Kidney epithelial cell (primary cell): Measurements from ENCODE around the gene NUP85. TPM values are rescaled to one million over a fixed set of nuclear protein-coding genes. Genes with fewer than 3 reads are reported as not detected.

ENCODE experiments used
- DNase-seq: peaks from one replicate; pipeline ENCODE4 v3.0.0-alpha.2; 2010; ENCODE audit warnings: low read depth
- H3K27me3 ChIP-seq: 2 replicates; pipeline ENCODE4 v1.6.0; 2011; ENCODE audit warnings: low read length; ENCODE audit not compliant: control insufficient read depth, insufficient read depth
- H3K36me3 ChIP-seq: 2 replicates; pipeline ENCODE4 v1.5.1; 2011; ENCODE audit warnings: low read length; ENCODE audit not compliant: control insufficient read depth, insufficient read depth
- H3K4me3 ChIP-seq: 2 replicates; pipeline ENCODE4 v1.5.1; 2011; ENCODE audit warnings: low read depth, mild to moderate bottlenecking, control low read depth, low read length
- CTCF ChIP-seq: IDR thresholded peaks from 2 replicates; pipeline ENCODE4 v1.5.1; 2011; ENCODE audit warnings: mild to moderate bottlenecking, moderate library complexity, low read length, control low read depth, inconsistent platforms; ENCODE audit not compliant: insufficient read depth, poor library complexity, severe bottlenecking
- total RNA-seq: library from RNA; depleted of rRNA; stranded (reverse); fragments of >200 nt; gene quantifications from 2 replicates; pipeline ENCODE4 v1.2.3, GENCODE V29; 2015

NUP85 gene
- total RNA-seq, 1 donor from 2014 or later = 37.2 TPM

- no peaks in the 10 kb centered on the region for H3K36me3 ChIP-seq
- no peak for DNase-seq
- TF ChIP-seq CTCF = no peak
- peak overlapping the region; percentile 98 for H3K4me3 ChIP-seq
- H3K27me3 ChIP-seq = no peaks in the 10 kb centered on the region
Measured at GRCh38 chr17:75260641-75261335, 55.3 kb downstream of the NUP85 start.

- no peaks in the 10 kb centered on the region for H3K36me3 ChIP-seq
- no peaks in the 10 kb centered on the region for H3K27me3 ChIP-seq
- peak within 1 kb of the TSS; percentile 98 for H3K4me3 ChIP-seq
- DNase-seq = peak; percentile 44
- TF ChIP-seq CTCF = no peak
Measured at GRCh38 chr17:75261336-75262111, 56.0 kb downstream of the NUP85 start, which contains the start of the genes GGA3 and MRPS7. Gene GGA3 (minus strand): TSS chr17:75261606. CDS start chr17:75261587, 19 bp downstream. Gene MRPS7 (plus strand): TSS chr17:75261879. CDS start chr17:75261901, 22 bp downstream.

- H3K36me3 ChIP-seq = no peaks in the 10 kb centered on the region
- no peak for DNase-seq
- no peaks in the 10 kb centered on the region for H3K27me3 ChIP-seq
- H3K4me3 ChIP-seq = peak overlapping the region; percentile 98
- TF ChIP-seq CTCF = no peak
Measured at GRCh38 chr17:75262112-75262606, 56.7 kb downstream of the NUP85 start.

GRCh38 chr17:75263055-75263454 is 57.6 kb downstream of the NUP85 start:
- no peak for TF ChIP-seq CTCF
- H3K36me3 ChIP-seq = no peaks in the 10 kb centered on the region
- no peak for DNase-seq
- no peaks in the 10 kb centered on the region for H3K27me3 ChIP-seq
- H3K4me3 ChIP-seq = no peak overlapping the region

GRCh38 chr17:75265614-75266315 is 60.3 kb downstream of the NUP85 start:
- H3K4me3 ChIP-seq = no peak overlapping the region
- no peaks in the 10 kb centered on the region for H3K36me3 ChIP-seq
- H3K27me3 ChIP-seq = no peaks in the 10 kb centered on the region
- TF ChIP-seq CTCF = no peak
- no peak for DNase-seq
